Measurements from ENCODE around the gene CFAP46. TPM values are rescaled to one million over a fixed set of nuclear protein-coding genes. Genes with fewer than 3 reads are reported as not detected.
"Not testable (repeated sequence)": the region's sequence is repeated elsewhere in the genome, so short reads cannot be mapped to it uniquely, and the experiment has no call there.

The CFAP46 gene
- total RNA-seq, 2 experiments from 2014 or later, result 0.07 TPM; not detected in 1

GRCh38 chr10:132899054-132899750, 43.2 kb downstream of the CFAP46 start:
- no peak for DNase-seq
- Mint-ChIP-seq H3K4me1 (ENCODE audit: low read depth) (peaks cover 1% of the 10 kb centered on the region), H3K9me3 (peaks cover 8% of the 10 kb centered on the region), H3K36me3 (no peaks in the 10 kb centered on the region), H3K27ac (no peak overlapping the region), H3K4me3 (no peak overlapping the region), H3K27me3 (peaks cover 4% of the 10 kb centered on the region)
- intact Hi-C loops (cut with micrococcal nuclease), result no loop called here
- ChIA-PET POLR2A (no interaction called here), CTCF (no interaction called here)

GRCh38 chr10:132898391-132899053, 43.8 kb downstream of the CFAP46 start:
- Mint-ChIP-seq H3K4me3 (no peak overlapping the region), H3K36me3 (no peaks in the 10 kb centered on the region), H3K9me3 (peaks cover 8% of the 10 kb centered on the region), H3K27me3 (peaks cover 9% of the 10 kb centered on the region), H3K27ac (no peak overlapping the region), H3K4me1 (ENCODE audit: low read depth) (no peaks in the 10 kb centered on the region)
- POLR2A ChIA-PET, result no interaction called here
- intact Hi-C loops (cut with micrococcal nuclease), result no loop called here
- CTCF ChIA-PET, result no interaction called here
- no peak for DNase-seq

GRCh38 chr10:132897516-132898381, 44.6 kb downstream of the CFAP46 start:
- Mint-ChIP-seq H3K4me1 (ENCODE audit: low read depth) (no peaks in the 10 kb centered on the region), H3K27ac (no peak overlapping the region), H3K9me3 (peaks cover 8% of the 10 kb centered on the region), H3K4me3 (no peak overlapping the region), H3K36me3 (no peaks in the 10 kb centered on the region), H3K27me3 (peaks cover 15% of the 10 kb centered on the region)
- intact Hi-C loops (cut with micrococcal nuclease), result no loop called here
- POLR2A ChIA-PET, result no interaction called here
- CTCF ChIA-PET, result no interaction called here
- DNase-seq, result no peak

GRCh38 chr10:132893786-132894185, 48.6 kb downstream of the CFAP46 start:
- intact Hi-C loops (cut with micrococcal nuclease); H3K9me3 Mint-ChIP-seq: not testable (repeated sequence)

GRCh38 chr10:132893090-132893489, 49.3 kb downstream of the CFAP46 start:
- Mint-ChIP-seq H3K27me3 (peaks cover 24% of the 10 kb centered on the region), H3K36me3 (no peaks in the 10 kb centered on the region), H3K4me3 (no peak overlapping the region), H3K27ac (no peak overlapping the region), H3K4me1 (ENCODE audit: low read depth) (no peaks in the 10 kb centered on the region), H3K9me3 (no peaks in the 10 kb centered on the region)
- intact Hi-C loops (cut with micrococcal nuclease), result no loop called here
- no peak for DNase-seq
- ChIA-PET POLR2A (no interaction called here), CTCF (no interaction called here)

More at GRCh38 chr10:132893786-132894185, 48.6 kb downstream of the CFAP46 start:
- DNase-seq; H3K4me1 Mint-ChIP-seq (ENCODE audit: low read depth); H3K4me3 Mint-ChIP-seq; H3K36me3 Mint-ChIP-seq; H3K27ac Mint-ChIP-seq; POLR2A ChIA-PET; CTCF ChIA-PET: not testable (repeated sequence)
- H3K27me3 Mint-ChIP-seq, result peaks cover 24% of the 10 kb centered on the region

- Mint-ChIP-seq H3K36me3 (no peaks in the 10 kb centered on the region), H3K4me1 (ENCODE audit: low read depth) (no peaks in the 10 kb centered on the region), H3K27me3 (peaks cover 24% of the 10 kb centered on the region), H3K9me3 (no peaks in the 10 kb centered on the region), H3K27ac (no peak overlapping the region), H3K4me3 (no peak overlapping the region)
- ChIA-PET POLR2A (no interaction called here), CTCF (interaction anchor here (1.0 kb wide), 1 partner anchor 18 kb away, joined by 3 read pairs; no protein-coding TSS in a partner anchor)
- intact Hi-C loops (cut with micrococcal nuclease), result no loop called here
- no peak for DNase-seq
These were observed 50.4 kb downstream of the CFAP46 start for GRCh38 chr10:132892004-132892403.

GRCh38 chr10:132891368-132891767, 51.0 kb downstream of the CFAP46 start:
- intact Hi-C loops (cut with micrococcal nuclease), result no loop called here
- POLR2A ChIA-PET, result no interaction called here
- CTCF ChIA-PET, result interaction anchor here (1.0 kb wide), 1 partner anchor 19 kb away, joined by 3 read pairs; no protein-coding TSS in a partner anchor
- H3K9me3 Mint-ChIP-seq, result no peaks in the 10 kb centered on the region
- DNase-seq, result no peak
- no peaks in the 10 kb centered on the region for H3K4me1 Mint-ChIP-seq (ENCODE audit: low read depth)
- no peak overlapping the region for H3K27ac Mint-ChIP-seq
- H3K27me3 Mint-ChIP-seq, result peaks cover 24% of the 10 kb centered on the region
- H3K4me3 Mint-ChIP-seq, result no peak overlapping the region
- no peaks in the 10 kb centered on the region for H3K36me3 Mint-ChIP-seq

- intact Hi-C loops (cut with micrococcal nuclease), result no loop called here
- Mint-ChIP-seq H3K4me1 (ENCODE audit: low read depth) (no peaks in the 10 kb centered on the region), H3K27me3 (peaks cover 23% of the 10 kb centered on the region), H3K27ac (no peak overlapping the region), H3K9me3 (no peaks in the 10 kb centered on the region), H3K36me3 (no peaks in the 10 kb centered on the region), H3K4me3 (no peak overlapping the region)
- CTCF ChIA-PET, result no interaction called here
- POLR2A ChIA-PET, result no interaction called here
- no peak for DNase-seq
These were observed 52.1 kb downstream of the CFAP46 start for GRCh38 chr10:132890301-132890700.

GRCh38 chr10:132889556-132889955, 52.8 kb downstream of the CFAP46 start:
- intact Hi-C loops (cut with micrococcal nuclease), result no loop called here
- Mint-ChIP-seq H3K27me3 (peaks cover 20% of the 10 kb centered on the region), H3K36me3 (no peaks in the 10 kb centered on the region), H3K4me1 (ENCODE audit: low read depth) (no peaks in the 10 kb centered on the region), H3K9me3 (no peaks in the 10 kb centered on the region), H3K4me3 (no peak overlapping the region), H3K27ac (no peak overlapping the region)
- no peak for DNase-seq
- POLR2A ChIA-PET, result no interaction called here
- CTCF ChIA-PET, result no interaction called here

- Mint-ChIP-seq H3K9me3 (no peaks in the 10 kb centered on the region), H3K27ac (no peak overlapping the region), H3K4me1 (ENCODE audit: low read depth) (no peaks in the 10 kb centered on the region), H3K36me3 (no peaks in the 10 kb centered on the region), H3K27me3 (peaks cover 17% of the 10 kb centered on the region), H3K4me3 (no peak overlapping the region)
- CTCF ChIA-PET, result no interaction called here
- intact Hi-C loops (cut with micrococcal nuclease), result no loop called here
- POLR2A ChIA-PET, result no interaction called here
- DNase-seq, result no peak
These were observed 53.4 kb downstream of the CFAP46 start for GRCh38 chr10:132888898-132889490.

GRCh38 chr10:132888446-132888845, 53.9 kb downstream of the CFAP46 start:
- peaks cover 14% of the 10 kb centered on the region for H3K27me3 Mint-ChIP-seq
- H3K4me1 Mint-ChIP-seq (ENCODE audit: low read depth); H3K4me3 Mint-ChIP-seq; H3K9me3 Mint-ChIP-seq; H3K27ac Mint-ChIP-seq; H3K36me3 Mint-ChIP-seq; intact Hi-C loops (cut with micrococcal nuclease); DNase-seq; CTCF ChIA-PET: not testable (repeated sequence)
- POLR2A ChIA-PET, result interaction anchor here (0.6 kb wide), 1 partner anchor 158 kb away, joined by 5 read pairs; no protein-coding TSS in a partner anchor
